AG08396 (cell line): ENCODE measurements around the gene ALG12.
"Not testable (repeated sequence)": the region's sequence is repeated elsewhere in the genome, so short reads cannot be mapped to it uniquely, and the experiment has no call there.

Source experiments
- DNase-seq: peaks from one replicate; pipeline ENCODE4 v3.0.0; 2012; ENCODE audit warnings: low spot score, mixed read lengths

Gene ALG12

DNA sequence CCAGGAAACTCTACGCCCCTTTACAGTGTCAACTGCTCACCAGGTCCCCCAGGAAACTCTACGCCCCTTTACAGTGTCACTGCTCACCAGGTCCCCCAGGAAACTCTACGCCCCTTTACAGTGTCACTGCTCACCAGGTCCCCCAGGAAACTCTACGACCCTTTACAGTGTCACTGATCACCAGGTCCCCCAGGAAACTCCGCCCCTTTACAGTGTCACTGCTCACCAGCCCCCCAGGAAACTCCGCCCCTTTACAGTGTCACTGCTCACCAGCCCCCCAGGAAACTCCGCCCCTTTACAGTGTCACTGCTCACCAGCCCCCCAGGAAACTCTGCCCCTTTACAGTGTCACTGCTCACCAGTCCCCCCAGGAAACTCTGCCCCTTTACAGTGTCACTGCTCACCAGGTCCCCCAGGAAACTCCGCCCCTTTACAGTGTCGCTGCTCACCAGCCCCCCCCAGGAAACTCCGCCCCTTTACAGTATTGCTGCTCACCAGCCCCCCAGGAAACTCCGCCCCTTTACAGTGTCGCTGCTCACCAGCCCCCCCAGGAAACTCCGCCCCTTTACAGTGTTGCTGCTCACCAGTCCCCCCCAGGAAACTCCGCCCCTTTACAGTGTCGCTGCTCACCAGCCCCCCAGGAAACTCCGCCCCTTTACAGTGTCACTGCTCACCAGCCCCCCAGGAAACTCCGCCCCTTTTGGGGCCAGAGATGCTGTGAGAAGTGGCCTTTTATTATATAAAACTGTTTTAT is 27.0 kb upstream of the ALG12 start:
- DNase-seq: not testable (repeated sequence)

DNA sequence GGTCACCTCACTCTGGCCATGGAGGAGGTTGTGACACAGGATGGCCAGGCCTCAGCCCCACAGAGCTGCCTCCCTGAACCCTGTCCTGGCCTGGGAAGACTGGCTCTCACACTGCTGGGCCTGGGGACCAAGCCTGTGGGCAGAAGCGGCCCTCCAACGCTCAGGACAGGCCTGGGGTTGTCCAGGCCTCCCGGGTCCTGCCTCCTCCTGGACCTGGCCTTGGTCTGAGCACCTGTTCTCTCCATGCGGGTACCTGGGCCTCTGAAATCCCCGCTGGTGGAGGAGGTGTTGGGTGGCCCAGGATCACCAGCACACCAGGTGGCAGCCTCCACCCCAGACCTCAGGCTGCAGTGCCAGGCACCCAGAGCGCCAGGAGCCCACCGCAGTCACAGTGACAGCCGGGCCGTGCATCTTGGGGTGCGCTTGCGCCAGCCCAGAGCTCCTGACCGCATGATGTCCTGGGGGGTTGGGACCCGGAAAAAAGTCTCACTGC is 26.2 kb upstream of the ALG12 start:
- no peak for DNase-seq

DNA sequence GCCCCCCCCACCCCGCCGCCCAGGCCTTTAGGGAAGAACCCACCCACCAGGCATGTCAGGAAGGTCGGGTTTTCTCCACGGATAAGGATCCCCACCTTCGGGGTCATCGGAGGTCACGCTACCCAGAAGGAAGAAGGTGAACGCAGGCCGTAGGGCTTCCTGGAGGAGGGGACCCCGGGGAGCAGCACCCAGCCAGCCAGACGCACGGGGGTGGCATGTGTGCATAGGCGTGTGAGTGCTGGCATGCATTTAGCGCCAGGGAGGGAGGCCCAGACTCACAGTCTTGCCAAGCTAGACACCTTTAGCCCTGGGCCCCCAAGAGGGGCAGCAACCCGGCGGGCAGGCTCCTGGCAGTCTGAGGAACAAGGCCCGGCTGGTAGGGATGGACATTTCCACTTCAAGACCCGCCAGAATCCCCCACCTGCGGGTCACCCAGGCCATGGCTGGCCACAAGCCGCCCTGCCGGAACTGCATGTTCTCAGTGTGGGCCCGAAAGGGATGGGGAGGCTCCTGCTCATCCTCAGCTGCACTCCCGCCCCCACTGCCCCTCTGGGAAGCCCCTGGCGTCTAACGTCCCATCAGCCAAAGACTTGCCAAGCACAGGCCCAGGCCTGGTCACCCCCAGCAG is 25.6 kb upstream of the ALG12 start:
- DNase-seq: no peak

DNA sequence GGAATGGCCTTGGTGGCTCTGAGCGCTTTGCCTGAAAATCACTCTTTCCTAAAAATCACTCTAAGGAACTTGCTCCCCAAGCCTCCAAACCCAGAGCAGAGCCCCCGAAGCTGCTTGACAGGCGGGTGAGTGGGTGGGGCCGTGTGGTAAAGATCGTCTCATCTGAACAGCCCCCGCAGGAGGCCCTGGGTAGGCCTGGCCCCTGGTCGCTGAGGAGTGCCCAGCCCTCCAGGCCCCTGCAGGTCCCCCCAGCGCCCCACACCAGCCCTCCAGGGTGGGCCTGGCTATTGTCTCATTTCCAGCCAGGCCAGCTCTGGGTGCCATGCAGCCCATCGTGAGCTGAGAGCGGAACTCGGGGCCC is 25.1 kb upstream of the ALG12 start:
- no peak for DNase-seq

DNA sequence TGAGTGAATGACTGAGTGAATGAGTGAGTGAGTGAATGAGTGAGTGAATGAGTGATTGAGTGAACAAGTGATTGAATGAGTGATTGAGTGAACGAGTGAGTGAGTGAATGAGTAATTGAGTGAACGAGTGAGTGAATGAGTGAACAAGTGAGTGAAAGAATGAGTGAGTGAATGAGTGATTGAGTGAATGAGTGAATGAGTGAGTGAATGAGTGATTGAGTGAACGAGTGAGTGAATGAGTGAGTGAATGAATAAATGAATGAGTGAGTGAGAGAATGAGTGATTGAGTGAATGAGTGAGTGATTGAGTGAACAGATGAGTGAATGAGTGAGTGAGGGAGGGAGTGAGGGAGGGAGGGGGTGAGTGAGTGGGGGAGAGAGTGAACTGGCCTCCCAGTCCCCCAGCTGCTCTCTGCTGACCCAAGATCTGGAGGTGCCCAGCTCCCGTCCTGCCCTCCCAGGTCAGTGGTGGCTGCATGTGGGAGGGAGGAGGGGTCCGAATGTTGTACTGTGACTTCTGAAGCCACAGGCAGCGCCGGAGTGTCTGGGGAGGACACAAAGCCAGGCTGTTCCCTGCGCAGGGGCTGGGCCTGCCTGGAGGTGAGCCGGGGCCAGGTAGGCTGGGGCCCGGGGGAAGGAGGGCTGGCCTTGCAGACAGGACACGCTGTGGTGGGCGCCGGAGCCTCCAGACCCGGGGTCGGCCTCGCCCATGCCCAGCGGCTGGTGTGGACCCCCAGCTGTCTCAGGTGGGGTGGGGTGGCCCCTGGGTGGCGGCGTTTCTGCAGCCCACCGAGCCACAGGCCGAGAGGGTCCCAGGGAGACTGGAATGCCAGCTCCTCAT is 24.5 kb upstream of the ALG12 start:
- no peak for DNase-seq

DNA sequence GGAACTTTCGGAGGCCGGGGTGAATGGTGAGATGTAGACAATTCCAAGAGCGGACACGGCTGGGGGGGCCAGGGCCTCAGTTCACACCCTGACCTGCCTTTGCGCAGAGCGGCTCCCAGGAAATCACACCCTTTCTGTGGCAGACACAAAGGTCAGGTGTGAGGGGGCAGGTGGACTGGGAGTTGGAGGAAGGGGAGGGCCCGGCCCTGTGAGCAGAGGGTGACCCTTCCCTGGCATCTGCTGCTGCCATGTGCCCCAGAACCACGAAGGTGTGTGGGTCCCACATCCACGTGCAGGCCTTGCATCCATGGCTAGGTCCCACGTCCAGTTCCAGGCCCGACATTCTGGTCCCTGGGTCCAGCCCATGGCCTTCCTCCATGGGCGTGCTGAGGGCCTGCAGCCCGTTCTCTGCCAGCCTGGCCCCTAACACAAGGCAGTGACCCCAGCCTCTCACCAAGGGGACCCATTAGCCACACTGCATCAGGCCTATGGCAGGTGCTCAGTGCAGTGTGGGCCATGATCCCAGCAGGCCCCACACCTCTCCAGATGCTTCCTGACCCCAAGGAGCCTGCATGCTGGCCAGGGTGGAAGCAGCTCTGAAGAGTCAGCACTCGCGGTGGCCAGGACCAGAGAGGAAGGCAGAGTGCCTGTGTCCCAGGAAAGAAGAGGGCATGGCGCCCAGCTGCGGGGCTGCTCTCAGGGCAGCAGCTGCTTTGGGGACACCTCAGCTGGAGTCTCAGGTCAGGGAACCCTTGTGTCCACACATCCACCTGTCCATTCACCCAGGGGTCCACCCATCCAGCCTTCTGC is 23.5 kb upstream of the ALG12 start:
- DNase-seq: no peak

DNA sequence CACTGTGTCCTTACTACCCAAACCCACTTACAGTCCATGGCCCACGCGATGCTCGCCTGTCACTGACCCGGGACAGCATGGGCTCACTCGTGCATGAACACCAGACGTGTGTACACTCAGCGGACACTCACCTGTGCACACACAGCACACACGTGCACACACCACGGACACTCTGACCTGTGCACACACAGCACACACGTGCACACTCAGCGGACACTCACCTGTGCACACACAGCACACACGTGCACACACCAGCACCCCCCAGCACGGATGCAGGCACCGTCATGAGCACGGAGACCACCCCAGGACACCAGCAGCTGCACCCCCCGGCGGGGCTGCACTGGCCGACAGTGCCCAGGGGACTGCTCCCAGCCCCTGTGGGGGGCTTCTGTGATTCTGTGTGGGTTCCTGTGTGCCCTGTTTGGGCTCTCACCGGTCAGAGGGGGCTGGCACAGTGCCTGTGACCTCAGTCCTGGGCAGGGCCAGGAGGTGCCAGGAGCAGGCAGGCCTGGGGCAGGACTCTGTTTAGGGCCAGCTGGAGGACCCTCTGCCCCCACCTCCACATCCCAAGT is 20.4 kb upstream of the ALG12 start:
- no peak for DNase-seq

DNA sequence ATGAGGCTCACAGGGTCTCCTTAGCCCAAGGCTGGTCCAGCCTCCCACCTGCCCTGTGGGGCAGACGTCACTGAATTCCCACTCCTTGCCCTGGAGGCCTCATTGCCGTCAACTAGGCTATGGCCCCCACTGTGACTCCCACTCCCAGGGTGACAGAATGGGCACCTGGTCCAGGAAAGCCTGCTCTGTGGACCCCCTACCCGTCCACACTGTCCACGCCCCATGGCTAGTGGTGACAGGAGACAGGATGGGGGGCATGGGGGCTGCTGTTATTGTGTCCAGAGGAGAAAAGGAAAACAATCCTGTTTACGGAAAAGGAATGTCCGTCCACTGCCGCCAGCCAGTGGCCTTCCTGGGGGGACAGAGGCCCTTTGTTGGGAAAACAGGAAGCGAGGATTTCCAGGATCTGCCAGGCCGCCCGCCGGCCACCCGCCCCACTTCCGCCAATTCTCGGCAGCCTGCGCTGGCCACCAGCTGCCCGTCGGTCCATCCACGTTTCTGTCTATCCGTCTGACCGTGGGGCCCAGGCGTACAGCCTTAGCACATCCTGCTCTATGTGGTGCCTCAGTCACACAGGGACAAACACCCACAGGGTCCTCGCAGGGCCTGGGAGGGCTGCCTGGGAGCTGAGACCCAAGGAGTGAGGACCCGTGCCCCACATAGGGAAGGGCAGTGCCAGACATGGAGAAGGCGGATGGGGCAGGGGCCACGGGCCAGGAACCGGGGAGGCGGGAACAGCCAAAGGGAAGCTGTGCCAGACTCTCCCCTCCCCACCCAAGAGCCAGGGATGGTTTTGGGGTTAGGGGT is 19.7 kb upstream of the ALG12 start:
- no peak for DNase-seq

DNA sequence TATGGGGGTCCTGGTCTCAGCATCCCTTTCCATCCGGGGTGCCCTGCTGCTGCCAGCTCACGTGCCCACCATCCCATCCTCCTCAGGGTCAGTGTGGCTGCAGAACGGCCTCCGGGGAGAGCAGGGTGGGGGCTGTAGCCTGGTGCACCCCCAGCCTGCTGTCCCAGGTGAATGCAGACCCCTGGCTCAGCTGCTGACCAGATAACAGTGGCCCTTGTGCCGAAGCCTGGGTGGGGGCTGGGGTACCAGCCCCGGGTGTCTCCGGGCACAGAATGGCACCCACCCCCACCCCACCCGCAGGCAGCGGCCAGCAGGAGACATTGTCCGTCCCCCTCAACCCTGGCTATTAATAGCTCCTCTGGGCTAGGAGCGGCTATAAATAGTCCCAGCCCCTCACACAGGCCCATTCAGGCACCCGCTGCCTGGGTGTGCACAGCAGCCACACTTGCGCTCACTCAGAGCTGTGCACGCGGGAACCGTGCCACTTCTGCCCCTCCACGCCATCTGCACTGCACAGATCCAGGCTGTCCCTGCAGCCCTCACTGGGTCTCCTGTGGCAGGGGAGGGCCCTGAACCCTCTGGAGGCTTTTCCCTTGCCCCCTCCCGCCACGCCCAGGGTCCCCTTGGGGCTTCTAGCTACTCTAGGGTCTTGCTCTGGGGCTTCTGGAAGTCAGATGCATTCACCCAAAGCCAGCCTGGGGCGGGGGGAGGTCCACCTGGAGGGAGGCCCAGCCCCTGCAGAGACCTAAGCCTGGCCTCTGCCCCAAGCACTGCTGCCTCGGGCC is 18.9 kb upstream of the ALG12 start:
- DNase-seq: no peak

DNA sequence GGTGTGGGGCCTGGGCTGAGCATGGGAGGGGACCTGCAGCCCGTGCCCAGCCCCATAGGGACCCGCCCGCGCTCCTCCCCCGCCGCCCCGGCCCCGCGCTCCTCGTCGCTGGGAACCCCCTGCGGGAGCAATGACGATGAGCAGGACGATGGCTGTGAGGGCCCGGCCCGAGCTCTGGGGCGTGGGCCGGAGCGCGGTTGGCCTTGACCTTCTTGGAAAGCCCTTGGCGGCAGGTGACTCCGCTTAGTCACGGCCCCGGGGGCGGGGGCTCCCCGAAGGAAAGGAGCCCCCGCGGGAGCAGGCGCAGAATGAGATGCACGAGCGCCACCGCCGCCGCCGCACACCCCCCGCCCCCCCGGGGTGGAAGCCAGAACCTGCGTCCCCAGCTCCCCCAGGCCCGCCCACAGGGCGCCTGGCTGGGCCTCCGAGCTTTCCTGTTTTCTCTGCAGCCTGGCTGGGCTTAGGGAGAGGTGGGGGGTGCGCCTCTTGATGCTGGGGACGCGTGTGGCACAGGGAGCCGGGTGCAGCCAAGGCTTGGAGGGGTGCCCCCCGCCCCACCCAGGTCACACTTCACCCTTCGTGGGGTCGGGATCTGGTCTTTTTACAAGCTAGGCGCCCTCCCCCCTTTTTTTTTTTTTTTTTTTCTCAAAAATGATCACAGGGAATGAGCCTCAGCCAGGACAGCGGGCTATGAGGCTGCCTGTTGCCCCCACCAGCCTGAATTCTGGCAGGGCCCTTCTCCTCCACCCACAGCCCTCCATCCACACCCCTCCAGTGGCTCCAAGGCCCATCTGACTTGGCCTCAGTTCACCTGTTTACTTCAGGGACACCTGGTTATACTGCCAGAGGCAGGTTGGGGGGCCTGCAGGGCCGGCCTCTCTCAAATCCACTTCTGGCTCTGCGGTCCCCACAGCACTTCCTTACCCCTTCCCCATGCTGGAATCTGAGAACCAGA is 18.1 kb upstream of the ALG12 start:
- DNase-seq: peak; percentile 86

DNA sequence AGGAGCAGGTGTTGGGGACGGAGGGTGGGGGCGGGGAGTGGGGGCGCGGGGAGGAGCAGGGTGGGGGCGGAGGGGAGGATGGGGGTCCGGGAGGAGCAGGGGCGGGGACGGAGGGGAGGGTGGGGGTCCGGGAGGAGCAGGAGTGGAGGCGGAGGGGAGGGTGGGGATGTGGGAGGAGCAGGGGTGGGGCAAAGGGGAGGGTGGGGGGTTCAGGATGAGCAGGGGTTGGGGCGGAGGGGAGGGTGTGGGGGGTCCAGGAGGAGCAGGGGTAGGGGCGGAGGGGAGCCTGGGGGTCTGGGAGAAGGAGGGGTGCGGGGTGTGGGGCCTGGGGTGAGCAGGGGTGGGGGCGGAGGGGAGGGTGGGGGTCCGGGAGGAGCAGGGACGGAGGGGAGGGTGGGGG is 17.3 kb upstream of the ALG12 start:
- DNase-seq: no peak

DNA sequence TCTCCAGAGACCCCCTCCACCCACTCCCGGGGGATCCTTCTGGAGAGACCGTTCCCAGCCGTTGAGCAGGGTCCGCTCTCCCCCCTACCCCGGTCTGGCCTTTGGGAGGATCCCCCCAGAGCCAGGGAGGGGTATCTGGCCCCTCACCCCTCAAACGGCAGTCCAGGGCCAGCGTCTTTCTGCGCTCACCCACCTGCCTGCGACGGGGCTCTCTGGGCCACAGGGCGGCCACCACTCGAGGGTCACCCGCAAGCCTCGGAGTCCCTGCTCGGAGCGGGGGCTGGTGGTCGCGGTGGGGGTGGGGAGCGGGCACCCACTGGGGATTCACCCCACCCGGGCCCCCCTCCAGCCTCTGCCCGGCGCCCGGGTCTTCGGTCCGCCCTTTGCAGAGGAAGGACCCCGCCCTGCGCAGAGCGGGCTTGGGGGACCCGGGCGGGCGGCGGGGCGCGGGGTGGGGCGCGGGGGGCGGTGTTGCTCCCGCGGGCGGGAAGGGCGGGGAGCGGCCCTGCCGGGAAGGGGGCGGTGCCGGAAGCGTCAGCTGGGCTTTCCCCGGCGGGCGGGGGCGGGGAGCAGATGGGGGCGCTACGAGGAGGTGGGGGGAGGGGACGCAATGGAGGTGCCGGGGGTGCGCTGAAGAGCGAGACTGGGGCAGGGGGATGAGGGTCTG is 16.8 kb upstream of the ALG12 start:
- peak; percentile 84 for DNase-seq

DNA sequence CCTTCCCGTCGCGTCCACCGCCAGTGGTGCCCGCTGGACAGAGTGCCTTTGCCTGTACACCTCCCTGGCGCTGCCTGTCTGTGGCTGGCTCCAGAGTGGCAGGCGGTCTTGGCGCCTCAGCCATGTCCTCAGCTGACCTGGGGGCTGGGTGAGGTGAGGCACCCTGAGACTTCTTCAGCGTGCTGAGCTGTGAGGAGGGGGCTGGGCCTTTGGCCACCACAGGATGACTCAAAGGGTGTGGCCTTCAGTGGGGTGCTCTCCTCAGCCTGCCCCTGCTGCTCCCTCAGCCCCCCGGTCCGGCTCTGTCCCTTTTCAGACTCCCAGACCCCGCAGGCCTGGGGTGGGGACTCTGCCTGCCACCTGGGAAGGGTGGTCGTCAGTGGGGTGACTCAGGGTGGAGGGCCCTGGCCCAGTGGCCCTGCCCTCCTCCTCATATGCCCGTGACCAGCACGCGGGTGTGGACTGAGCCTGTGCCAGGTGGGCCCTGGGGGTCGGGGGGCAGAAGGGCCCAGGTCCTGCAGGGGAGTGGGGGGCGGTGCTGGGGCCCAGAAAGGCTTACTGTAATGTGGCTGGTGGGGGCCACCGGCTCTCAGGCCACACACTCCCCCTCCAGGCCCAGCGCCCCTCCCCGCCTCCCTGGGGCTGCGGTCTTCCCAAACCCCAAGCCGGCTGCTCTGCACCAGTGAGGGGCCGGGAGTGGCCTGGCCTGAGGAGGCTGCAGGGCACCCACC is 16.1 kb upstream of the ALG12 start:
- DNase-seq: no peak

DNA sequence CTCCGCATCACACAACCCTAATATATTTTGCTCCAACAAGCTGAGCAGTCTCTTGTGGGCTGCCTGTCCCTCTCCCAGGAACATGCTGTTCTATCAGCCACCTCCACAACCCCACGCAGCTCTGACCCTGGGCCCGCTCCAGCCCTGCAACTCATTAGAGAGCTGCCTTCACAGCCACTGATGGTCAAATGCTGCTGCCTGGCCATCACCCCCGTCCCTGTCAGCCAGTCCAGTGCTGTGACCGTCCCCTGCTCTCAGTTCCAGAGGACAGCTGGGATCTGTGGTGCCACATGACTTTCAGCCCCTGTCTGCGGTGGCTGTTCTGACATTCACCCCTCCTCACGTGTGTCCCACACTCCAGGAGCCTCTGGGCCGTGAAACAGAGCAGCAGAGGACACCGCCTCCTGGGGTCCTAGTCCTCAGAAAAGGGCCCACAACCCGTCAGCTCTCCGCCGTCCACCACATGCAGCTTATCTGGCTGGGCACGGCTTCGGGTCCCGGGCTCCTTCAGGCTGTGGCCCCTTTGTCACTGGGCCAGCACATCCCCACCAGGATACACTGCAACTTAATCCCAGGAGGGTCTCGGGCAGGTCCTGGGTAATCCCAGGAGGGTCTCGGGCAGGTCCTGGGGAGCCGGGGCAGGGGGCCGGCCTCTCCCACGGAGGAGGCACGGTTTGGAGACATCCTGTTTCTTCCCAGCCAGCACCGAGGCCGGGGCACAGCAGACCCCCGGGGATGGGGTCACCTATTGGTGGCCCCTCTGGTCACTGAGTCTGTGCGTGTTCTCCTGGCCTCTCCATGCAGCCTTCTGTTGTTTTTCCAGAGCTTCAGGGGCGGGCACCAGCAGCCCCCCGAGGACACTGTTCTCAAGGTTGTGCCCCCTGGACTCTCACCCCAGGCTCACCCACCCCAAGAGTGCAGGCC is 15.3 kb upstream of the ALG12 start:
- DNase-seq: no peak

DNA sequence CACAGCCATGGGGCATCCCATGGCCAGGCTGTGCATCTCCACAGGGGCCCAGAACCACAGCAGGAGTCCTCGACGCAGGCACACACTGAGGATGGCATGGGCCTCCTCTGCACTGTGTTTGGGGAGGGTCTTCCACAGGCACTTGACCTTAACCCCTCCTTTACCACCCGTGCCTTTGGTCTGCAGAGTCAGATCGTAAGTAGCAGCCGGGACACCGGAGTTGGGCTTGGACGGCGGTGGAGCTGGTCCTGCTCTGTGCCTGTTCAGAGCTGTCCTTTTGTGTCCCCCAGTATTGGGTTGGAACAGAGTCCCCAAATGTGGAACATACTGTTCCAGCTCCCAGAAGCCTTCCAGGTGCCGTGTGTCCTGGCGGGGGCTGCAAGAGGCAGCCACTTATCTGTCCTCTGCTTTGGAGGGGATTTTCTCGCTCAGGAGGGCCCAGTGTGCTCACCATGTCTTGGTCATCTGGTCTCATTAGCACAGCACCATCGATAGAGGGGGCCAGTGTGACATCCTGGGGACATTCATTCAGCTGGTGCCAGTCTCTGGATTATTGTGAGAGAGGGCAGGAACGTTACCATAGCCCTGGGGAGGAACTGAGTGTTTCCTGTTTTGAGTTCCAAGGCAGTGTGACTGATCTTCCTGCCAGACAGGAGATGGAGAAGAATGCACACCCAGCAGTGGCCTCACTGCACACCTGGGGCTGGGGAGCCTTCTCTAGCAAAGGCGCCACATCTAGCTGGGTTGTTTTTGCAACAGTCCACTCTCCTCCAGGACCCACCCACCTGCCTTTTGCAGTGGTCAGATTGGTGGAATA is 12.6 kb upstream of the ALG12 start:
- DNase-seq: peak; percentile 78
